Small intestine (tissue), 7 donors: ENCODE data around the gene FBN1. TPM values are rescaled to one million over a fixed set of nuclear protein-coding genes. Genes with fewer than 3 reads are reported as not detected.
A peak's percentile ranks its signal among the peaks of the same experiment; 100 is the strongest.

Experiments used
- DNase-seq, 2 donors: peaks; one replicate each; pipeline versions ENCODE4 v3.0.0 to v3.0.0-alpha.2; 2013
- FAIRE-seq: peaks from 2 replicates; lab custom pipeline; 2012; peaks lifted over from hg19 to GRCh38; lab: Jason Lieb, UNC
- H3K27ac ChIP-seq, 3 donors: one replicate each; pipeline ENCODE4 v1.5.1; 2013; ENCODE audit warnings: low read length in 2 of 3, mild to moderate bottlenecking in 2 of 3, control low read depth in 1 of 3, inconsistent platforms in 1 of 3, low read depth in 1 of 3, moderate library complexity in 1 of 3
- H3K27me3 ChIP-seq, 3 donors: one replicate each; pipeline ENCODE4 v1.6.1; 2013; ENCODE audit warnings: low read length in 3 of 3, inconsistent platforms in 1 of 3; ENCODE audit not compliant: control insufficient read depth in 3 of 3, insufficient read depth in 3 of 3
- H3K36me3 ChIP-seq, 3 donors: one replicate each; pipeline ENCODE4 v1.6.1; 2013; ENCODE audit warnings: low read length in 3 of 3, inconsistent platforms in 1 of 3, low read depth in 1 of 3, mild to moderate bottlenecking in 1 of 3, moderate library complexity in 1 of 3; ENCODE audit not compliant: control insufficient read depth in 3 of 3, insufficient read depth in 2 of 3
- H3K4me1 ChIP-seq, 3 donors: one replicate each; pipeline ENCODE4 v1.6.1; 2013; ENCODE audit warnings: low read length in 2 of 3, inconsistent platforms in 1 of 3, low read depth in 1 of 3, mild to moderate bottlenecking in 1 of 3, moderate library complexity in 1 of 3; ENCODE audit not compliant: control insufficient read depth in 3 of 3, insufficient read depth in 2 of 3
- H3K4me3 ChIP-seq, 3 donors: one replicate each; pipeline ENCODE4 v1.5.1; 2013; ENCODE audit warnings: low read length in 3 of 3, control low read depth in 1 of 3, inconsistent platforms in 1 of 3, low read depth in 1 of 3, mild to moderate bottlenecking in 1 of 3, moderate library complexity in 1 of 3
- H3K9me3 ChIP-seq, 2 donors: one replicate each; pipeline ENCODE4 v1.6.1; 2013; ENCODE audit warnings: low read depth in 1 of 2, low read length in 1 of 2; ENCODE audit not compliant: control insufficient read depth in 2 of 2, insufficient read depth in 1 of 2
- WGBS, 3 donors: extraction: QIAGEN DNeasy Blood & Tissue Kit; methylation state at CpG; one replicate each; pipeline ENCODE4 v1.1.7; 2013; 5-methylcytosine and 5-hydroxymethylcytosine counted together
- polyA plus RNA-seq, 4 donors: library from polyadenylated mRNA; stranded (reverse) in 3 of 4; unstranded in 1 of 4; fragments of 200-250 nt in 3 of 4; fragments of 120-200 nt in 1 of 4; gene quantifications; one replicate each; pipeline versions ENCODE4 v1.2.1 to v1.2.3, GENCODE V29; 2013
- donor health status: healthy with polysubstance abuse.
- donor health status: control.
- donor health status: control.
- donor health status: Bipolar disorder and iron deficiency.
- donor health status: healthy.

The FBN1 gene
- polyA plus RNA-seq, 4 donors, result 1.1 to 33.9 (median 11.3) TPM

DNA sequence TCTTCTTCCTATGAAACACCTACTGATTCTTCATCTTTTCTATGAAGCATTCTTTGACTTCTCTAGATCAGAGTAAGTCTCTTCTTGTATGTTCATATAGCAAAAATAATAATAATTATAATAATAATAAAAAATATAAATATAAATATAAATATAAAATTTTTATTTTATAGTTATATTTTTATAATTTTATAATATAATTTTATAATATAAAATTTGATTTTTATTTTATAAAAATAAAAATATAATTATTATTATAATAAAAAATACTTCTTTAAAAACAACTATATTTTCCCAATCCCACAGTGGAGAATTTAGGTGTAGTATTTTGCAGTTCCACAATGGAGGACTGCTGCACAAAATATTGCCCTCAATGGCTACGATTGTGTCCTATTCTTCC, 279.9 kb downstream of the FBN1 start:
- Histone ChIP-seq H3K27me3 (no peaks in the 10 kb centered on the region), H3K36me3 (no peaks in the 10 kb centered on the region), H3K27ac (no peak overlapping the region), H3K4me1 (no peaks in the 10 kb centered on the region), H3K9me3 (no peaks in the 10 kb centered on the region), H3K4me3 (no peak overlapping the region)
- FAIRE-seq, result peak; percentile 71
- 84 to 90% (median 90%) methylated on average over 1 of the region's 1 CpG for WGBS, 3 donors
- DNase-seq, result no peak

DNA sequence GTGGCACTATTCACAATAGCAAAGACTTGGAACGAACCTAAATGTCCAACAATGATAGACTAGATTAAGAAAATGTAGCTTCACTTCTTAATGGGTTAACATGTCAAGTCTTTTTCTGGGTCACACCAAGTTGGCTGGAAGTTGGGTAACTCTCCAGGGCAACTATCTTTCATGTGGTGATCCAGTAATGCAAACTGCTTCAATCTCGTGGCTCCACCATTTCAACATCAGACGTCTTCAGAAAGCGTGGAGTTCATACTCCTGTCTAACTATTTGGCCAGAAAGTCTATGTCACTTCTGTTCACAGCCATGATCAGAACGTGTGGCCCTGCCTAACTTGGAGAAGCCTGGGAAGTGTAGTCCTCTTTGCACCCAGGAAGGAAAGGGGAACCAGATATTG, 282.0 kb downstream of the FBN1 start:
- no peaks in the 10 kb centered on the region for H3K9me3 ChIP-seq
- no peaks in the 10 kb centered on the region for H3K27me3 ChIP-seq
- no peak overlapping the region for H3K27ac ChIP-seq
- 54 to 71% (median 59%) methylated on average over 5 of the region's 5 CpGs for WGBS, 3 donors
- FAIRE-seq (no peak), DNase-seq (no peak)
- H3K4me1 ChIP-seq, result no peaks in the 10 kb centered on the region
- H3K36me3 ChIP-seq, result no peaks in the 10 kb centered on the region
- H3K4me3 ChIP-seq, result no peak overlapping the region

DNA sequence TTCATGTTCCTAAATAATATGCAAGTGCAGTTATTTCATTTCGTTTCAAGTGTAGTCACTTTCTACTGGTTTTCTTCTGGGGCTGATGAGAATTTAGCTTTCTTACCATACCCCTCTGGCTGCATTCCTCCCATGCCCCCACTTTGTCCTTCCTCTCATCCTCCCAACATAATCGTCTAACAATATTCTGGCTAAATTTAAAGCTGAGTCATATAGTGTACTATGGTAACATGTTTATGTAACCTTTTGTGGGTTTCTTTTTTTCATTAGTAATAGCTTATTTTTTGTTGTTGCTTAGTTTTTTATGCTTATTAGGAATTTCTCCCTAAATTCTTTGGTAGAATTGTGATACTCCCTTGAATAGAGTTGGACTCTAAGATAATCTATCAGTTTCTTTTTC, 283.8 kb downstream of the FBN1 start:
- FAIRE-seq, result no peak
- Histone ChIP-seq H3K9me3 (no peaks in the 10 kb centered on the region), H3K27ac (no peak overlapping the region), H3K27me3 (no peaks in the 10 kb centered on the region), H3K36me3 (no peaks in the 10 kb centered on the region), H3K4me3 (no peak overlapping the region), H3K4me1 (no peaks in the 10 kb centered on the region)
- no peak for DNase-seq
- WGBS, 3 donors, result 66 to 73% (median 69%) methylated on average over 2 of the region's 2 CpGs

DNA sequence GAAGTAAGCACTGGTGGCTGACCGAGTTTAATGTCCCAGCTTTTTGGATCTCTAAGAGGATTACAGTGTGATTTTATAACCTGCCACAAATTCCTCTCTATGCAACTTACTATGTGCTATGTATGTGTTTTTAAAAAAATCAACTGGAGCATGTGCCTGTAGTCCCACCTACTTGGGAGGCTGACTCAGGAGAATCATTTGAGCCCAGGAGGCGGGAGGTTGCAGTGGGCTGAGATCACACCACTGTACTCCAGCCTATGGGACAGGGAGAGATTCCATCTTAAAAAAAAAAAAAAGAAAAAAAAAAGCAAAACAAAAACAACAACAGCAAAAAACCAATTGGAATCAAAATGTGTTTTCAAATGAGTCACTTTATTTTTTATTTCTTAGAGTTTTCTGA, 284.7 kb downstream of the FBN1 start:
- 77 to 87% (median 85%) methylated on average over 2 of the region's 2 CpGs for WGBS, 3 donors
- H3K36me3 ChIP-seq, result no peaks in the 10 kb centered on the region
- DNase-seq, result no peak
- no peaks in the 10 kb centered on the region for H3K4me1 ChIP-seq
- no peaks in the 10 kb centered on the region for H3K27me3 ChIP-seq
- no peak for FAIRE-seq
- no peak overlapping the region for H3K4me3 ChIP-seq
- H3K27ac ChIP-seq, result no peak overlapping the region
- no peaks in the 10 kb centered on the region for H3K9me3 ChIP-seq

Other genes with a start within 250 kb of the FBN1 start
- 1 to 10 TPM; 1.1 to 5.8 (median 1.6) TPM for gene CEP152, start 165.4 kb upstream of the FBN1 start, polyA plus RNA-seq
- gene EID1, start 232.4 kb upstream of the FBN1 start, polyA plus RNA-seq, result 100 to 1,000 TPM in 1 of 4 donors, 10 to 100 TPM in 3; 81.3 to 133 (median 91.5) TPM